ENCODE measurements around the gene FGFBP3. TPM values are rescaled to one million over a fixed set of nuclear protein-coding genes. Genes with fewer than 3 reads are reported as not detected.

The FGFBP3 gene
- total and polyA plus RNA-seq, 5 donors from 2014 or later, result 0.68 to 2.3 (median 1.3) TPM

DNA sequence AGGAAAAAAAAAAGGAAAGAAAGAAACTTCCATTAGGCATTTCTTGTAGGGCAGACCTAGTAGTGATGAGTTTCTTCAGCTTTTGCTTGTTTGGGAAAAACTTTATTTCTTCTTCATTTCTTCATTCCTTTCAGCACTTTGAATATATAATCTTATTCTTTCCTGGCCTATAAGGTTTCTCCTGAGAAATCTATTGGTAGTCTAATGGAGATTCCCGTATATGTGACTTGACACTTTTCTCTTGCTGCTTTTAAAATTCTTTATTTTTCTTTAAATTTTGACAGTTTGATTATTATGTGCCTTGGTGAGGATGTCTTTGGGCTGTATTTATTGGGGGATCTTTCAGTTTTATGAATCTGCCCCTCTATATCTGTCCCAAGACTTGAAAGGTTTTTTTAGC is 10.4 kb upstream of the FGFBP3 start:
- Mint-ChIP-seq H3K4me1 (peaks cover 6 to 18% (median 16%) of the 10 kb centered on the region in 4 donors), H3K36me3 (no peaks in the 10 kb centered on the region), H3K27ac (no peak overlapping the region), H3K4me3 (no peak overlapping the region), H3K9me3 (peaks cover 0 to 3% (median 0%) of the 10 kb centered on the region in 7 donors), H3K27me3 (peaks cover 33% of the 10 kb centered on the region)
- Histone ChIP-seq H3K4me1 (ENCODE audit: control insufficient read depth, insufficient read depth, low read length, poor library complexity, severe bottlenecking) (peaks cover 13% of the 10 kb centered on the region), H3K27me3 (ENCODE audit: control insufficient read depth, insufficient read depth, low read length) (peaks cover 14% of the 10 kb centered on the region), H3K4me3 (ENCODE audit: low read depth, low read length) (no peak overlapping the region), H3K36me3 (ENCODE audit: control insufficient read depth, insufficient read depth, low read length) (no peaks in the 10 kb centered on the region), H3K27ac (ENCODE audit: insufficient read depth, low read length, poor library complexity, severe bottlenecking) (no peak overlapping the region), H3K9me3 (ENCODE audit: control insufficient read depth in 2 of 2, low read length in 2 of 2) (no peaks in the 10 kb centered on the region)
- ATAC-seq (ENCODE audit: low read depth in 2 of 2), result no peak
- DNase-seq, result no peak

DNA sequence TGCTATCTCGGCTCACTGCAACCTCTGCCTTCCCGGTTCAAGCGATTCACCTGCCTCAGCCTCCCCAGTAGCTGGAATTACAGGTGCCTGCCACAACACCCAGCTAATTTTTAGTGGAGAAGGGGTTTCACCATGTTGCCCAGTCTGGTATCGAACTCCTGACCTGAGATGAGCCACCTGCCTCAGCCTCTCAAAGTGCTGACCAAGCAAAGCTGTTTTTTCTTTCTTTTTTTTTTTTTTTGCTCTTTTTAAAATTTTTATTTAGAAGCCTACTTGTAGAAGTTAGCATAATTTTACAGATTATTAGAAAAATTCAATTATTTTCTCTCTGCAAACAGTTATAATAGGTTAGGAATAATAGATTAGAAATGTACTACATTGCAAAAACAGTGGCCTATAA is 1.2 kb upstream of the FGFBP3 start:
- Histone ChIP-seq H3K9me3 (ENCODE audit: control insufficient read depth in 2 of 2, low read length in 2 of 2) (no peaks in the 10 kb centered on the region), H3K27me3 (ENCODE audit: control insufficient read depth, insufficient read depth, low read length) (peaks cover 17% of the 10 kb centered on the region), H3K4me3 (ENCODE audit: low read depth, low read length) (no peak overlapping the region), H3K27ac (ENCODE audit: insufficient read depth, low read length, poor library complexity, severe bottlenecking) (no peak overlapping the region), H3K36me3 (ENCODE audit: control insufficient read depth, insufficient read depth, low read length) (no peaks in the 10 kb centered on the region), H3K4me1 (ENCODE audit: control insufficient read depth, insufficient read depth, low read length, poor library complexity, severe bottlenecking) (peaks cover 19% of the 10 kb centered on the region)
- peak overlapping the region in 1 of 4 donors; percentile 47 for H3K4me3 Mint-ChIP-seq
- peaks cover 16 to 28% (median 24%) of the 10 kb centered on the region in 4 donors for H3K4me1 Mint-ChIP-seq
- H3K27ac Mint-ChIP-seq, result no peak overlapping the region
- ATAC-seq (ENCODE audit: low read depth in 2 of 2) (no peak), DNase-seq (no peak)
- peaks cover 47% of the 10 kb centered on the region for H3K27me3 Mint-ChIP-seq
- no peaks in the 10 kb centered on the region for H3K36me3 Mint-ChIP-seq
- peaks cover 0 to 1% (median 0%) of the 10 kb centered on the region in 7 donors for H3K9me3 Mint-ChIP-seq

DNA sequence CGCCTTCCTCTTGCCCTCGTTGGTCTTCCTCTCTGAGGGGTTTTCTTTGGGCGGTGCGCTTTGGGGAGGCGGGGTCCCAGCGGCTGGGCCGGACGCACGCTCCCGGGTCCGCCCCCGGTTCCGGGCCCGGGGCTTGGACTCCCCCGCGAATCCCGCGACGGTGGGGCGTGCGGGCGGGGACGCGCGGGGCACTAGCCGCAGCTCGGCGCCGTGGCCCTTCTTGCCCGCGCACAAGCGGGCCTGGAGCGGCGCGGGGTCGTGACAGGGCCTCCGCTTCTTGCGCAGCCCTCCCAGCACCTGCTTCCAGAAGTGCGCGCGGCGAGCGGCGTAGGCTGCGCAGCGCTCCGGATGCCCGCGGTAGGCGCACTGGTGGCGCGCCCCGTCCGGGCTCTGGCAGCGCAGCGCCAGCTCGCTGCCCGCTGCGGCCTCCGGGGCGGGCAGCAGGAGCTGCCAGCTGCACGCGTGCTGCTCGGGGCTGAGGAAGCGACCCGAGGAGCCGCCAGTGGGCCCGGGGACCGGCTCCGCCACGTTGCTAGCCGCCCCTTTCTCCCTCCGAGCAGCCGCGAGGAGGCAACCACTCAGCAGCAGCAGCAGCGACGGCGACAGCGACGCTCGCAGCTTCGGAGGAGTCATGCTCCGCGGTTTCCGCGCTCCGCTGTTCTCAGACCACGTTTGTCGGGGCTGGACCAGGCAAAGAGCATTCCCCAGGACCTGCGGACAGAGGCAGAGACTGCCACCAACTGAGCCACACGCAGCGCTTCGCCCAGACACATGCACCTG is 759 bp downstream of the FGFBP3 start:
- Mint-ChIP-seq H3K36me3 (no peaks in the 10 kb centered on the region), H3K27me3 (peaks cover 29% of the 10 kb centered on the region), H3K27ac (peak overlapping the region; percentile 84 to 98 (median 88)), H3K9me3 (peaks cover 0 to 1% (median 0%) of the 10 kb centered on the region in 7 donors), H3K4me3 (peak overlapping the region; percentile 94 to 98 (median 96)), H3K4me1 (peaks cover 16 to 28% (median 24%) of the 10 kb centered on the region in 4 donors)
- H3K4me3 ChIP-seq (ENCODE audit: low read depth, low read length), result peak overlapping the region; percentile 87
- peak; percentile 43 to 87 (median 77) for DNase-seq
- H3K4me1 ChIP-seq (ENCODE audit: control insufficient read depth, insufficient read depth, low read length, poor library complexity, severe bottlenecking), result peaks cover 19% of the 10 kb centered on the region
- H3K36me3 ChIP-seq (ENCODE audit: control insufficient read depth, insufficient read depth, low read length), result no peaks in the 10 kb centered on the region
- peak overlapping the region; percentile 55 for H3K27ac ChIP-seq (ENCODE audit: insufficient read depth, low read length, poor library complexity, severe bottlenecking)
- no peaks in the 10 kb centered on the region for H3K9me3 ChIP-seq (ENCODE audit: control insufficient read depth in 2 of 2, low read length in 2 of 2)
- peak; percentile 86 to 88 for ATAC-seq (ENCODE audit: low read depth in 2 of 2)
- peaks cover 9% of the 10 kb centered on the region for H3K27me3 ChIP-seq (ENCODE audit: control insufficient read depth, insufficient read depth, low read length)

DNA sequence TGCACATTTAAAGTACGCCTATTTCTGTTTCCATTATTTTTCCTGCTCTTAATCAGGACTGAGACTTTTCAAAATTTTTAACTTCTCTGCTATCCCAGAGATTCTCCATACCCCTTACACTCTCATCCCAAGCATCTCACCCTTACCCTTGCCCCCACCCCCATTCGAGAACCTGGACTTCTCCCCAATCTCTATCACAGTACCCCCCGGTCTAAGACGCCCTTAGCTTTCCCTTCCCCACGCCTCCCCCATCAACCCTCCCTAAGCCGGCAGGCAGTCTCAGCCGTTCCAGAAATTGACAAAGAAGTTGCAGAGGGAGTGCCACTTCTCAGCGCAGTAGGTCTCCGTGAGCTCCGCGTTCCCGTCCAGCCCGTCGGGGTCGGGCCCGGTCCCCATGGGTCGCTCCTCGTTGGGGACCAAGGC is 1.4 kb downstream of the FGFBP3 start:
- no peaks in the 10 kb centered on the region for H3K9me3 Mint-ChIP-seq
- no peak for DNase-seq
- Histone ChIP-seq H3K27ac (ENCODE audit: insufficient read depth, low read length, poor library complexity, severe bottlenecking) (peak overlapping the region; percentile 55), H3K27me3 (ENCODE audit: control insufficient read depth, insufficient read depth, low read length) (peaks cover 5% of the 10 kb centered on the region), H3K4me3 (ENCODE audit: low read depth, low read length) (peak overlapping the region; percentile 69), H3K4me1 (ENCODE audit: control insufficient read depth, insufficient read depth, low read length, poor library complexity, severe bottlenecking) (peaks cover 19% of the 10 kb centered on the region), H3K9me3 (ENCODE audit: control insufficient read depth in 2 of 2, low read length in 2 of 2) (no peaks in the 10 kb centered on the region), H3K36me3 (ENCODE audit: control insufficient read depth, insufficient read depth, low read length) (no peaks in the 10 kb centered on the region)
- H3K4me3 Mint-ChIP-seq, result peak overlapping the region; percentile 90 to 95 (median 93)
- peaks cover 16 to 28% (median 23%) of the 10 kb centered on the region in 4 donors for H3K4me1 Mint-ChIP-seq
- peak in 1 of 2 donors; percentile 3 for ATAC-seq (ENCODE audit: low read depth in 2 of 2)
- H3K27ac Mint-ChIP-seq, result peak overlapping the region; percentile 69 to 89 (median 85)
- H3K27me3 Mint-ChIP-seq, result peaks cover 23% of the 10 kb centered on the region
- H3K36me3 Mint-ChIP-seq, result no peaks in the 10 kb centered on the region

DNA sequence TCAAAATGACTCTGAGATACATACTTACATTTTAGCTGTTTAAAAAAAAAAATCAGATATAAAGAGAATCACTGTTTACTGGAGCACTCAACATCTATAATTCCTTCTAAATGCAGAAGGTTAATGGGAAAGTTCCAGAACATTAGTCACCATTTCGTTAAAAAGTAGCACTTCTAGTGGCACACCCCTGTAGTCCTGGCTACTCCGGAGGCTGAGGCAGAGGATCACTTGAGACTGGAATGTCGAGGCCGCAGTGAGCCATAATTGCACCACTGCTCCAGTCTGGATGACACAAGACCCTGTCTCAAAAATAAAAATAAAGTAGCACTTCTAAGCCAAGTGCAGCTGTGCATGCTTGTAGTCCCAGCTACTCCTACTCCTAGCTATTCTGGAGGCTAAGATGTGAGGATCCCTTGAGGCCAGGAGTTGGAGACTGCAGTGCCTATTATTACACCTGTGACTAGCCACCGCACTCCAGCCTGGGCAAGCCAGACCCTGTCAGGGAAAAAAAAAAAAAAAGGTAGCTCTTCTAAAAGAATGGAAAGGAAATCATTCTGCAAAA is 2.2 kb downstream of the FGFBP3 start:
- Histone ChIP-seq H3K4me1 (ENCODE audit: control insufficient read depth, insufficient read depth, low read length, poor library complexity, severe bottlenecking) (peaks cover 20% of the 10 kb centered on the region), H3K27me3 (ENCODE audit: control insufficient read depth, insufficient read depth, low read length) (peaks cover 5% of the 10 kb centered on the region), H3K9me3 (ENCODE audit: control insufficient read depth in 2 of 2, low read length in 2 of 2) (no peaks in the 10 kb centered on the region), H3K4me3 (ENCODE audit: low read depth, low read length) (peak overlapping the region; percentile 5), H3K36me3 (ENCODE audit: control insufficient read depth, insufficient read depth, low read length) (no peaks in the 10 kb centered on the region), H3K27ac (ENCODE audit: insufficient read depth, low read length, poor library complexity, severe bottlenecking) (no peak overlapping the region)
- peak overlapping the region in 2 of 3 donors; percentile 7 to 89 for H3K27ac Mint-ChIP-seq
- H3K4me3 Mint-ChIP-seq, result peak overlapping the region; percentile 90 to 95 (median 93)
- ATAC-seq (ENCODE audit: low read depth in 2 of 2) (no peak), DNase-seq (no peak)
- H3K36me3 Mint-ChIP-seq, result no peaks in the 10 kb centered on the region
- no peaks in the 10 kb centered on the region for H3K9me3 Mint-ChIP-seq
- peaks cover 15% of the 10 kb centered on the region for H3K27me3 Mint-ChIP-seq
- peaks cover 16 to 30% (median 27%) of the 10 kb centered on the region in 4 donors for H3K4me1 Mint-ChIP-seq

DNA sequence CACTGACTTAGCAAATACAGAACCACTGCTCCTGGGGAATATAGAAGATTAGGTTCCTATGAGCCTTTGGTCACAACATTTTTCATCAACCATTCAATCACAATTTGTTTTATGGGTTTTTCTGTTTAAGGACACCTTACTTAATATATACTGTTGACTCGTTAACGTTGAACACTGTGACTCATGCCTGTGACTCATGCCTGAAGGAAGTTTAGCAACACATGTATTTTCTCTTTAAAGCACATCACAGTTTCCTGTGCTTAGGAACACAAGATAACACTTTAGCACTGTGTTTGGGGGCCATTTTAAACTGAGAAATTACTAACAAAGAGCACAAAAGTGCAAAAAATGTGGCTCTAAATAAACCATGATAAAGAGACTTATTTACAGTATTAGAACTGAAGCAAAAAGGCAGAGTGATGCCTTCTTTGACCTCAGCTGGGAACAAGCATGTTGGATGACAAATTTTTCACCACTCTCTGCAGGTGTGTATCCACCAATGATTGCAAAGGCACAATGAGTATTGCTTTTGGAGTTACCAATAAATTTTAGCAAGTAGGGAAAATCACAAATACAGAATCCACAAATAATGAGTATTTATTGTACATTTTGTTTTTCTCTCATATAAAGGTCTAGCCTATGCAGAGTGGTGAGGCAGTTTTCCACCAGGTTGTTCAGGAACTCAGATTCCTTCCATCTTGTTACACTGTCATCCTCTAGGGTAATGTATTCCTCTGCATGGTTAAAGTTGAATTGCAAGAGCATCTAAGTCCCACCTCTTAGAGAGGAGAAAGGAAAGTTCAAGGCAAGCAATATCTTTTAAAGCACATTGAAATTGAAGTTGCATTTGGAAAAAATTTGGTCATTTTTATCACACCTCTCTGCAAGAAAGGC is 7.3 kb downstream of the FGFBP3 start:
- DNase-seq, result peak in 2 of 3 donors; percentile 17 to 85
- H3K36me3 ChIP-seq (ENCODE audit: control insufficient read depth, insufficient read depth, low read length), result no peaks in the 10 kb centered on the region
- Mint-ChIP-seq H3K4me3 (peak overlapping the region in 1 of 4 donors; percentile 1), H3K4me1 (peaks cover 15 to 23% (median 18%) of the 10 kb centered on the region in 4 donors), H3K36me3 (no peaks in the 10 kb centered on the region), H3K9me3 (peaks cover 0 to 2% (median 0%) of the 10 kb centered on the region in 7 donors), H3K27me3 (peaks cover 3% of the 10 kb centered on the region), H3K27ac (peak overlapping the region; percentile 2 to 89 (median 21))
- peak overlapping the region; percentile 30 for H3K27ac ChIP-seq (ENCODE audit: insufficient read depth, low read length, poor library complexity, severe bottlenecking)
- peaks cover 7% of the 10 kb centered on the region for H3K4me1 ChIP-seq (ENCODE audit: control insufficient read depth, insufficient read depth, low read length, poor library complexity, severe bottlenecking)
- H3K9me3 ChIP-seq (ENCODE audit: control insufficient read depth in 2 of 2, low read length in 2 of 2), result no peaks in the 10 kb centered on the region
- no peak overlapping the region for H3K4me3 ChIP-seq (ENCODE audit: low read depth, low read length)
- peak; percentile 99 to 100 for ATAC-seq (ENCODE audit: low read depth in 2 of 2)
- no peaks in the 10 kb centered on the region for H3K27me3 ChIP-seq (ENCODE audit: control insufficient read depth, insufficient read depth, low read length)

DNA sequence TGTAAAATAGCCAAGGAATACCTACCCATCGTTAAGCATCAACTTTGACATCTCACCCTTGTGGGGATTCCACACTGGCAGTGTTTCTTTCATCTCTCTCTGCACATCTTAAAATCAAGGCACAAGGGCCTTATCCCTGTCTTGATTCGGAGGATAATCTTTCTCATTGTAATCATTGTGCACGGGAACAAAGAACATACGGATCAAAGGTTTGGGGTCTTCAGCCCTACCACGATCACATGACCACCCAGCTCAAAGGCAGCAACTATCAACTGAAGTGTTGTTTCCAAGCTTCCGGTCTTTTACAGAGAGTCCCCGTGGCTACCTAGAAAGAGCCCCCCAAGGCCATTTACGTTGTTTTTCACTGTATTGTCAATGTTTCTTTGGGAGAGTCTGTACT is 11.9 kb downstream of the FGFBP3 start:
- no peak overlapping the region for H3K4me3 ChIP-seq (ENCODE audit: low read depth, low read length)
- H3K36me3 Mint-ChIP-seq, result no peaks in the 10 kb centered on the region
- H3K4me3 Mint-ChIP-seq, result no peak overlapping the region
- peaks cover 2% of the 10 kb centered on the region for H3K27me3 ChIP-seq (ENCODE audit: control insufficient read depth, insufficient read depth, low read length)
- DNase-seq, result no peak
- H3K9me3 ChIP-seq (ENCODE audit: control insufficient read depth in 2 of 2, low read length in 2 of 2), result no peaks in the 10 kb centered on the region
- no peak overlapping the region for H3K27ac Mint-ChIP-seq
- peaks cover 0 to 2% (median 0%) of the 10 kb centered on the region in 7 donors for H3K9me3 Mint-ChIP-seq
- H3K36me3 ChIP-seq (ENCODE audit: control insufficient read depth, insufficient read depth, low read length), result no peaks in the 10 kb centered on the region
- peaks cover 7% of the 10 kb centered on the region for H3K4me1 ChIP-seq (ENCODE audit: control insufficient read depth, insufficient read depth, low read length, poor library complexity, severe bottlenecking)
- H3K27ac ChIP-seq (ENCODE audit: insufficient read depth, low read length, poor library complexity, severe bottlenecking), result no peak overlapping the region
- ATAC-seq (ENCODE audit: low read depth in 2 of 2), result no peak
- H3K4me1 Mint-ChIP-seq, result peaks cover 7 to 15% (median 12%) of the 10 kb centered on the region in 4 donors
- H3K27me3 Mint-ChIP-seq, result peaks cover 9% of the 10 kb centered on the region

Data from CD4-positive, CD25-positive, alpha-beta regulatory T cell (primary cell).